Stomach (tissue), 4 donors: ENCODE results near the gene RSL1D1.
"Not testable (repeated sequence)": the region's sequence is repeated elsewhere in the genome, so short reads cannot be mapped to it uniquely, and the experiment has no call there.

Experiments used
- EP300 ChIP-seq: sonication (generic); formaldehyde crosslinking; IDR thresholded peaks from one replicate; pipeline ENCODE4 v1.6.1; 2017; ENCODE audit warnings: antibody characterized with exemption
- TF ChIP-seq, protein P1 (sequence below), 7 experiments: fragments of 450-650 bp in 4 of 7; fragments of 200-600 bp in 3 of 7; sonication (generic) in 3 of 7; IDR thresholded peaks; one replicate each; pipeline ENCODE4 v1.5.1; 2016 to 2019; ENCODE audit warnings: antibody characterized with exemption in 7 of 7, control low read depth in 2 of 7, mild to moderate bottlenecking in 1 of 7

DNA sequence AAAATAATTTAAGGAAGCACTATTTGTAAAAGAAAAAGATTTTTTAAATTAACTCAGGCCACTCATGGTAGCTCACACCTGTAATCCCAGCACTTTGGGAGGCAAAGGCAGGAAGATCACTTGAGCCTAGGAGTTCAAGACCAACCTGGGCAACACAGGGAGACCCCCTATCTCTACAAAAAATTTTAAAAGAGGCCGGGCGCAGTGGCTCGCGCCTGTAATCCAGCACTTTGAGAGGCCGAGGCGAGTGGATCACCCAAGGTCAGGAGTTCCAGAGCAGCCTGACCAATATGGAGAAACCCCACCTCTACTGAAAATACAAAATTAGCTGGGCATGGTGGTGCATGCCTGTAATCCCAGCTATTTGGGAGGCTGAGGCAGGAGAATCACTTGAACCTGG lies 67.0 kb downstream of the RSL1D1 start:
- not testable (repeated sequence) for TF ChIP-seq EP300
- TF ChIP-seq, protein P1, sequence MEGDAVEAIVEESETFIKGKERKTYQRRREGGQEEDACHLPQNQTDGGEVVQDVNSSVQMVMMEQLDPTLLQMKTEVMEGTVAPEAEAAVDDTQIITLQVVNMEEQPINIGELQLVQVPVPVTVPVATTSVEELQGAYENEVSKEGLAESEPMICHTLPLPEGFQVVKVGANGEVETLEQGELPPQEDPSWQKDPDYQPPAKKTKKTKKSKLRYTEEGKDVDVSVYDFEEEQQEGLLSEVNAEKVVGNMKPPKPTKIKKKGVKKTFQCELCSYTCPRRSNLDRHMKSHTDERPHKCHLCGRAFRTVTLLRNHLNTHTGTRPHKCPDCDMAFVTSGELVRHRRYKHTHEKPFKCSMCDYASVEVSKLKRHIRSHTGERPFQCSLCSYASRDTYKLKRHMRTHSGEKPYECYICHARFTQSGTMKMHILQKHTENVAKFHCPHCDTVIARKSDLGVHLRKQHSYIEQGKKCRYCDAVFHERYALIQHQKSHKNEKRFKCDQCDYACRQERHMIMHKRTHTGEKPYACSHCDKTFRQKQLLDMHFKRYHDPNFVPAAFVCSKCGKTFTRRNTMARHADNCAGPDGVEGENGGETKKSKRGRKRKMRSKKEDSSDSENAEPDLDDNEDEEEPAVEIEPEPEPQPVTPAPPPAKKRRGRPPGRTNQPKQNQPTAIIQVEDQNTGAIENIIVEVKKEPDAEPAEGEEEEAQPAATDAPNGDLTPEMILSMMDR (IDR thresholded peaks at IDR 0.05), result not testable (repeated sequence)
